ENCODE results near the gene FHIT. TPM values are rescaled to one million over a fixed set of nuclear protein-coding genes. Genes with fewer than 3 reads are reported as not detected.

FHIT gene
- total RNA-seq, 2 donors from 2014 or later, result 6.8 to 12.3 TPM

DNA sequence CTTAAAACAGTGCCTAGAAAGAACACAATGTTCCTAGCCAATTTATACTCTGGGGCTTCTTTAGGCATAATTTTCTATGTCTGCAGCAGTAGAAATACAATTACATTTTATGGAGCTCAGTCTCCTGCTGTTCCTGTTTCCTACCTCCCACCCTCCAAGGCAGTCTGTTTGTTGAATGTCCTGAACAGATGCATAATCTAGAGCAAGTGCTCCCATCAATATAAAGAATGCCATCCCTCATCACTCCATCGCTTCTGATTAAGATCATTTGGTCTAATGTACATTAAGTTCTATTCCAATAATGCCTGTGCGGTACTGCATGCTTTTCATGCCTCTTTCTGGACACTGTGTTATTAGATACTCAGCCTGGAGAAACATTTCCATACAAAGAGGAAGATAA is 1331.7 kb downstream of the FHIT start:
- Mint-ChIP-seq H3K9me3 (no peaks in the 10 kb centered on the region), H3K36me3 (ENCODE audit: low read depth) (no peaks in the 10 kb centered on the region)

GRCh38 chr3:59914251-59914650 is 1337.0 kb downstream of the FHIT start:
- no peaks in the 10 kb centered on the region for H3K9me3 Mint-ChIP-seq
- TF ChIP-seq, protein P1, sequence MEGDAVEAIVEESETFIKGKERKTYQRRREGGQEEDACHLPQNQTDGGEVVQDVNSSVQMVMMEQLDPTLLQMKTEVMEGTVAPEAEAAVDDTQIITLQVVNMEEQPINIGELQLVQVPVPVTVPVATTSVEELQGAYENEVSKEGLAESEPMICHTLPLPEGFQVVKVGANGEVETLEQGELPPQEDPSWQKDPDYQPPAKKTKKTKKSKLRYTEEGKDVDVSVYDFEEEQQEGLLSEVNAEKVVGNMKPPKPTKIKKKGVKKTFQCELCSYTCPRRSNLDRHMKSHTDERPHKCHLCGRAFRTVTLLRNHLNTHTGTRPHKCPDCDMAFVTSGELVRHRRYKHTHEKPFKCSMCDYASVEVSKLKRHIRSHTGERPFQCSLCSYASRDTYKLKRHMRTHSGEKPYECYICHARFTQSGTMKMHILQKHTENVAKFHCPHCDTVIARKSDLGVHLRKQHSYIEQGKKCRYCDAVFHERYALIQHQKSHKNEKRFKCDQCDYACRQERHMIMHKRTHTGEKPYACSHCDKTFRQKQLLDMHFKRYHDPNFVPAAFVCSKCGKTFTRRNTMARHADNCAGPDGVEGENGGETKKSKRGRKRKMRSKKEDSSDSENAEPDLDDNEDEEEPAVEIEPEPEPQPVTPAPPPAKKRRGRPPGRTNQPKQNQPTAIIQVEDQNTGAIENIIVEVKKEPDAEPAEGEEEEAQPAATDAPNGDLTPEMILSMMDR (conservative IDR thresholded peaks at IDR 0.05), result no peak
- H3K4me3 Mint-ChIP-seq, result no peak overlapping the region
- Histone ChIP-seq H3K4me3 (ENCODE audit: low read length) (no peak overlapping the region), H3K9me3 (ENCODE audit: control insufficient read depth, low read length) (no peaks in the 10 kb centered on the region), H3K27ac (ENCODE audit: low read depth, low read length) (no peak overlapping the region), H3K9ac (ENCODE audit: extremely low read depth, low read length, poor library complexity, severe bottlenecking) (no peak overlapping the region), H3K27me3 (ENCODE audit: control insufficient read depth, insufficient read depth, low read length, poor library complexity, severe bottlenecking) (no peaks in the 10 kb centered on the region), H3K4me1 (ENCODE audit: control insufficient read depth, insufficient read depth, low read length) (no peaks in the 10 kb centered on the region), H3K36me3 (ENCODE audit: control insufficient read depth, insufficient read depth, low read length) (no peaks in the 10 kb centered on the region)
- WGBS, 2 experiments (ENCODE audit: insufficient coverage in 1 of 2, insufficient read length in 1 of 2), result 96 to 100% methylated on average over 1 to 5 of the region's 6 CpGs
- H3K36me3 Mint-ChIP-seq (ENCODE audit: low read depth), result no peaks in the 10 kb centered on the region
- DNase-seq, result no peak
- peaks cover 1% of the 10 kb centered on the region for H3K27me3 Mint-ChIP-seq (ENCODE audit: insufficient read depth)
- no peak overlapping the region for H3K27ac Mint-ChIP-seq
- no peaks in the 10 kb centered on the region for H3K4me1 Mint-ChIP-seq

More for the DNA sequence above, 1331.7 kb downstream of the FHIT start:
- 93 to 94% methylated on average over 2 of the region's 2 CpGs for WGBS, 2 experiments (ENCODE audit: insufficient coverage in 1 of 2, insufficient read length in 1 of 2)
- no peaks in the 10 kb centered on the region for H3K4me1 ChIP-seq (ENCODE audit: control insufficient read depth, insufficient read depth, low read length)
- no peaks in the 10 kb centered on the region for H3K9me3 ChIP-seq (ENCODE audit: control insufficient read depth, low read length)
- no peak overlapping the region for H3K27ac ChIP-seq (ENCODE audit: low read depth, low read length)
- H3K27me3 Mint-ChIP-seq (ENCODE audit: insufficient read depth), result peaks cover 1% of the 10 kb centered on the region
- no peak overlapping the region for H3K27ac Mint-ChIP-seq
- no peak for DNase-seq
- no peak overlapping the region for H3K4me3 ChIP-seq (ENCODE audit: low read length)
- no peaks in the 10 kb centered on the region for H3K36me3 ChIP-seq (ENCODE audit: control insufficient read depth, insufficient read depth, low read length)
- TF ChIP-seq, protein P1 (conservative IDR thresholded peaks at IDR 0.05), result no peak
- H3K27me3 ChIP-seq (ENCODE audit: control insufficient read depth, insufficient read depth, low read length, poor library complexity, severe bottlenecking), result no peaks in the 10 kb centered on the region
- H3K9ac ChIP-seq (ENCODE audit: extremely low read depth, low read length, poor library complexity, severe bottlenecking), result no peak overlapping the region
- no peak overlapping the region for H3K4me3 Mint-ChIP-seq
- H3K4me1 Mint-ChIP-seq, result peaks cover 14% of the 10 kb centered on the region

- Mint-ChIP-seq H3K36me3 (ENCODE audit: low read depth) (no peaks in the 10 kb centered on the region), H3K4me1 (no peaks in the 10 kb centered on the region), H3K9me3 (no peaks in the 10 kb centered on the region), H3K27ac (no peak overlapping the region), H3K4me3 (no peak overlapping the region), H3K27me3 (ENCODE audit: insufficient read depth) (peaks cover 1% of the 10 kb centered on the region)
- TF ChIP-seq, protein P1 (conservative IDR thresholded peaks at IDR 0.05), result no peak
- H3K36me3 ChIP-seq (ENCODE audit: control insufficient read depth, insufficient read depth, low read length), result no peaks in the 10 kb centered on the region
- no peaks in the 10 kb centered on the region for H3K27me3 ChIP-seq (ENCODE audit: control insufficient read depth, insufficient read depth, low read length, poor library complexity, severe bottlenecking)
- no peaks in the 10 kb centered on the region for H3K4me1 ChIP-seq (ENCODE audit: control insufficient read depth, insufficient read depth, low read length)
- no peaks in the 10 kb centered on the region for H3K9me3 ChIP-seq (ENCODE audit: control insufficient read depth, low read length)
- DNase-seq, result no peak
- H3K4me3 ChIP-seq (ENCODE audit: low read length), result no peak overlapping the region
- H3K9ac ChIP-seq (ENCODE audit: extremely low read depth, low read length, poor library complexity, severe bottlenecking), result no peak overlapping the region
- 100% methylated on average over 1 of the region's 1 CpG; no CpG with 5 or more reads in 1 of the 2 experiments for WGBS, 2 experiments (ENCODE audit: insufficient coverage in 1 of 2, insufficient read length in 1 of 2)
- H3K27ac ChIP-seq (ENCODE audit: low read depth, low read length), result no peak overlapping the region
These were observed 1337.6 kb downstream of the FHIT start for GRCh38 chr3:59913645-59914044.
